ENCODE measurements around the gene ETV5. TPM values are rescaled to one million over a fixed set of nuclear protein-coding genes. Genes with fewer than 3 reads are reported as not detected.
A peak's percentile ranks its signal among the peaks of the same experiment; 100 is the strongest.

The ETV5 gene
- total RNA-seq, 1 donor from 2014 or later = 0.89 TPM

DNA sequence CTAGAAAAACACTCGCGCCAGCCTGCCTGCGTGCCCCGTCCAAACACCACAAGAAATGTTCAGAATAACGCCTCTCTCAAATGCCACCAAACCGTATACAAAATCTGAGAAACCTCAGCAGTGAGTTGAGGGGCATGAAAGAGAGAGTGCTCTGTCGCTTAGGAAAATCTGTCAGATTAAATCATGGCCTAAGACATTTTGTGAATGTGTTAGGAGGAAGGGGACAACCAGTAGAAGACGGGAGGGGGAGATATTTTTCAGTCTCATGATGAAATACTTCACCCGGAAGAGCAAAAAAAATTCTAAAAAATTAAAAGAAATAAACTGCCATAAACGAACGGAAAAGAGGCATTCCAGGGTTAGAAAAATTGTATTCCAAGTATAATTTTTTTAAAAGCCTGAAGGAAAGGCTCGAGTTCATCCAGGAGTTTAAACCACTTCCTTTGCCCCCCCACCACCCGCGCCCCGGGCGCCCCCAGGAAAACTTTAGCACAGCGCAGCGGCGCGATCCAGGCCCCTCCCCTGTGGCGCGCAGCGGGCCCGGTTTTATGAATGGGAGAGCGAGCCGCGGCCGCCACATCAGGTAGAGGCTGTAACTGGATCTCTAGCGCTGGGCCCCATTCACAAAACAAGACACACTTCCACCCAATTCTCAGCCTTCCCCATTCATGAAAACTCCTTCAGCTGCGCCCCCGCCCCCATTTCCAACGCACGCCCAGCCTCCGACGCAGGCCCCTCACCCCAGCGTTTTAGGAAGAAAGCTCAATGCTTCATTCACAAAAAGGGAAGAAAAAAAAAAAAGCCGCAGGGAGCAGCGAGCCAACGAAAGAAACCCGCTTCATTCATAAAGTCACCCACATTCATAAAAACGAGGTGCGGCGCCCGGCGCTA lies 1.4 kb downstream of the ETV5 start:
- Mint-ChIP-seq H3K36me3 (ENCODE audit: low read depth) (no peaks in the 10 kb centered on the region), H3K27me3 (peaks cover 34% of the 10 kb centered on the region), H3K4me1 (peaks cover 35% of the 10 kb centered on the region), H3K9me3 (no peaks in the 10 kb centered on the region), H3K27ac (peak overlapping the region; percentile 24), H3K4me3 (peak overlapping the region; percentile 95)
- DNase-seq (peak; percentile 46), ATAC-seq (ENCODE audit: low read depth) (no peak)
- CTCF ChIA-PET = interaction anchor here (1.3 kb wide), 1 partner anchor 433 kb away, joined by 6 read pairs; no protein-coding TSS in a partner anchor
- TF ChIP-seq, protein P1, sequence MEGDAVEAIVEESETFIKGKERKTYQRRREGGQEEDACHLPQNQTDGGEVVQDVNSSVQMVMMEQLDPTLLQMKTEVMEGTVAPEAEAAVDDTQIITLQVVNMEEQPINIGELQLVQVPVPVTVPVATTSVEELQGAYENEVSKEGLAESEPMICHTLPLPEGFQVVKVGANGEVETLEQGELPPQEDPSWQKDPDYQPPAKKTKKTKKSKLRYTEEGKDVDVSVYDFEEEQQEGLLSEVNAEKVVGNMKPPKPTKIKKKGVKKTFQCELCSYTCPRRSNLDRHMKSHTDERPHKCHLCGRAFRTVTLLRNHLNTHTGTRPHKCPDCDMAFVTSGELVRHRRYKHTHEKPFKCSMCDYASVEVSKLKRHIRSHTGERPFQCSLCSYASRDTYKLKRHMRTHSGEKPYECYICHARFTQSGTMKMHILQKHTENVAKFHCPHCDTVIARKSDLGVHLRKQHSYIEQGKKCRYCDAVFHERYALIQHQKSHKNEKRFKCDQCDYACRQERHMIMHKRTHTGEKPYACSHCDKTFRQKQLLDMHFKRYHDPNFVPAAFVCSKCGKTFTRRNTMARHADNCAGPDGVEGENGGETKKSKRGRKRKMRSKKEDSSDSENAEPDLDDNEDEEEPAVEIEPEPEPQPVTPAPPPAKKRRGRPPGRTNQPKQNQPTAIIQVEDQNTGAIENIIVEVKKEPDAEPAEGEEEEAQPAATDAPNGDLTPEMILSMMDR (IDR thresholded peaks at IDR 0.05) = no peak
- intact Hi-C loops (cut with micrococcal nuclease) = loop anchor here (2.0 to 5.0 kb wide), 5 partner anchors 135 to 720 kb away; partner anchors contain the start of genes EIF4A2 and TMEM41A
- POLR2A ChIA-PET = interaction anchor here (0.6 to 3.4 kb wide), 11 partner anchors 45 to 928 kb away, joined by 3 to 22 read pairs (median 5); partner anchors contain the start of genes EIF4A2, TBCCD1 and TRA2B

GRCh38 chr3:186105543-186105942 lies 3.3 kb downstream of the ETV5 start:
- Mint-ChIP-seq H3K36me3 (ENCODE audit: low read depth) (no peaks in the 10 kb centered on the region), H3K9me3 (no peaks in the 10 kb centered on the region), H3K27me3 (peaks cover 15% of the 10 kb centered on the region), H3K27ac (no peak overlapping the region), H3K4me1 (peaks cover 27% of the 10 kb centered on the region), H3K4me3 (no peak overlapping the region)
- ChIA-PET POLR2A (no interaction called here), CTCF (no interaction called here)
- no peak for ATAC-seq (ENCODE audit: low read depth)
- intact Hi-C loops (cut with micrococcal nuclease) = loop anchor here (5.0 kb wide), 3 partner anchors 137 to 722 kb away; partner anchors contain the start of gene EIF4A2
- TF ChIP-seq, protein P1 (IDR thresholded peaks at IDR 0.05) = no peak
- no peak for DNase-seq

- DNase-seq (no peak), ATAC-seq (ENCODE audit: low read depth) (no peak)
- Mint-ChIP-seq H3K27ac (no peak overlapping the region), H3K4me3 (no peak overlapping the region), H3K36me3 (ENCODE audit: low read depth) (no peaks in the 10 kb centered on the region), H3K4me1 (peaks cover 9% of the 10 kb centered on the region), H3K9me3 (no peaks in the 10 kb centered on the region), H3K27me3 (peaks cover 22% of the 10 kb centered on the region)
- ChIA-PET CTCF (interaction anchor here (0.7 kb wide), 1 partner anchor 153 kb away, joined by 3 read pairs; no protein-coding TSS in a partner anchor), POLR2A (interaction anchor here (0.7 kb wide), 1 partner anchor 152 kb away, joined by 7 read pairs; no protein-coding TSS in a partner anchor)
- TF ChIP-seq, protein P1 (IDR thresholded peaks at IDR 0.05) = no peak
- intact Hi-C loops (cut with micrococcal nuclease) = no loop called here
Measured at GRCh38 chr3:186102687-186103086, 6.2 kb downstream of the ETV5 start.

DNA sequence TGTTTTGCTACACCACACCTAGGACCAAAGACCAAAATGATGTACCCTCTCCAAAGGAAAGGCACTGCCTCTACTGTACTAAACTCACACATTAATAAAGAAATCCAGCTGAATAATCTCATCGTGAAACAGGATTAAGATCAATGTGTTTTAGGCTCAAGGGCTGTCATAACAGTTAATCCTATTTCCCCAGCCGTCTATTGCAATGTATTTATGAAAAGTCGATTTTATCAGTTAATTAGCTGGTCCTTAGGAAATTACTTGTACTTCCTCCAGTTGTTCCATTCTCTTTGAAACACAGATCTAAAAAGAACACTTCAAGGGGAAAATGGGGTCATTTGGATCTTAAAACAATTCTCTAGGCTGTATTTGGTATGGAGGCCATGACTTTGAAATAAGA lies 8.5 kb downstream of the ETV5 start:
- intact Hi-C loops (cut with micrococcal nuclease) = no loop called here
- no peaks in the 10 kb centered on the region for H3K36me3 Mint-ChIP-seq (ENCODE audit: low read depth)
- TF ChIP-seq, protein P1 (IDR thresholded peaks at IDR 0.05) = no peak
- H3K4me1 Mint-ChIP-seq = peaks cover 4% of the 10 kb centered on the region
- H3K4me3 Mint-ChIP-seq = no peak overlapping the region
- H3K9me3 Mint-ChIP-seq = no peaks in the 10 kb centered on the region
- no peak for ATAC-seq (ENCODE audit: low read depth)
- no peak for DNase-seq
- H3K27ac Mint-ChIP-seq = no peak overlapping the region
- ChIA-PET CTCF (no interaction called here), POLR2A (no interaction called here)
- peaks cover 26% of the 10 kb centered on the region for H3K27me3 Mint-ChIP-seq

GRCh38 chr3:186099178-186099577 lies 9.7 kb downstream of the ETV5 start:
- ChIA-PET POLR2A (interaction anchor here (0.6 kb wide), 1 partner anchor 210 kb away, joined by 7 read pairs; no protein-coding TSS in a partner anchor), CTCF (no interaction called here)
- Mint-ChIP-seq H3K4me3 (no peak overlapping the region), H3K9me3 (no peaks in the 10 kb centered on the region), H3K36me3 (ENCODE audit: low read depth) (no peaks in the 10 kb centered on the region), H3K4me1 (peaks cover 4% of the 10 kb centered on the region), H3K27ac (no peak overlapping the region), H3K27me3 (peaks cover 26% of the 10 kb centered on the region)
- TF ChIP-seq, protein P1 (IDR thresholded peaks at IDR 0.05) = no peak
- DNase-seq (no peak), ATAC-seq (ENCODE audit: low read depth) (no peak)
- intact Hi-C loops (cut with micrococcal nuclease) = no loop called here
